Measurements from ENCODE around the gene GJD2.

GJD2 gene

GRCh38 chr15:34773917-34774316 is 19.1 kb upstream of the GJD2 start:
- in situ Hi-C loops (cut with HindIII; ENCODE audit: low sequenced_read_pairs): no loop called here

- in situ Hi-C loops (cut with HindIII; ENCODE audit: low sequenced_read_pairs): no loop called here
Measured at GRCh38 chr15:34773013-34773412, 18.2 kb upstream of the GJD2 start.

DNA sequence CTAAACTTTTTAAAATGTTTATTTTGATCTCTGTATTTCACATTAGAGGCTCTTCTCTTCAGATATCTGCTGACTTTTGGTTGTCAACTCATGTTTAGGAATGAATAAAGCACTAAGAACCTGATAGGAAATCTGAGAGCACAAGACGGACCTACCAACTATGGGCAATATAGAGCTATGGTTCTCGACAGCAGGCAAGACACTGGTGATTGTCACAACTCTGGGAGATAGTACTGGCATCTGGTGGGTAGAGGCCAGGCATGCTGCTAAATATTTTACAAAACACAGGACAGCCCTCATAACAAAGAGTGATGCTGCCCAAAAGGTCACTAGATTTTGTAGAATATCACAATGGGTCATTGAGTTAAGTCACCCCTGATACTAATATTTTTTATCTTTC is 17.5 kb upstream of the GJD2 start:
- in situ Hi-C loops (cut with HindIII; ENCODE audit: low sequenced_read_pairs): no loop called here

- in situ Hi-C loops (cut with HindIII; ENCODE audit: low sequenced_read_pairs): no loop called here
Measured at GRCh38 chr15:34769711-34770110, 14.9 kb upstream of the GJD2 start.

DNA sequence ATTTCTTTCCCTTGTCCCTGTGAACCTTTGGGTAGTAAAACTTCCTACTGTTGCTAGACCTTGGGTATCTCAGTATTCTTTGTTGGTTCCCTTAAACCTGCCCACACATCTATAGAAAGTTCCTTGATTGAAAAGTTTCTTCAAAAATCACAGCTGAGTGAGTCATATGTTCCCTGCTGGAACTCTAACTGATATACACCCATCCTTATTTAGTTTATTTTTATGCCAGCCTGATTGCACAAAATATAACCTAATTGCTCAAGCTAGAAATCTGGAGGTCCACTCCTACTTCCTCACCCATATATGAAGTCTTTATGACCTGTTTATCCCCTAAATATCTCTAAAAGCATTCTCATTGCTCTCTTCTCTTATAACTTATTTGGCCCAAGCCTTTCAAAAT is 13.7 kb upstream of the GJD2 start:
- in situ Hi-C loops (cut with HindIII; ENCODE audit: low sequenced_read_pairs): no loop called here

- in situ Hi-C loops (cut with HindIII; ENCODE audit: low sequenced_read_pairs): no loop called here
Measured at GRCh38 chr15:34765741-34766140, 10.9 kb upstream of the GJD2 start.

DNA sequence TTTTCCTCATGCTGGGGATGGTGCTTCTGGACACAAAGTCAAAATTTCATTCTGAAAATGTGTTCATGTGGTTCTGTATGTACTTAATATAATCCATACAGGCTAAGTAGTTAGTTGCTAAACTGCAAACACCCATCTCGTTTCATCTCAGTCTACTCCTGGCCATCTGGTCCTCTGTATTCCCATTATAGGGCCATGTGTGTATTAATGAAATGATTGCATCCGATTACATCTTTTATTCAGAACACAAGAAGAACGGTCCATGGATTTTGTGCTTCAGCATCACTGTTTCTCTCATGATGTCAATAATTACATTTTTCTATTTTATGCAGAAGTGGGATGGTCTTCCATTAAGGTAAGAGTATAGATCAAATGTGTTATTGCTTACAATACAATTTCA is 6.1 kb upstream of the GJD2 start:
- in situ Hi-C loops (cut with HindIII; ENCODE audit: low sequenced_read_pairs): no loop called here

DNA sequence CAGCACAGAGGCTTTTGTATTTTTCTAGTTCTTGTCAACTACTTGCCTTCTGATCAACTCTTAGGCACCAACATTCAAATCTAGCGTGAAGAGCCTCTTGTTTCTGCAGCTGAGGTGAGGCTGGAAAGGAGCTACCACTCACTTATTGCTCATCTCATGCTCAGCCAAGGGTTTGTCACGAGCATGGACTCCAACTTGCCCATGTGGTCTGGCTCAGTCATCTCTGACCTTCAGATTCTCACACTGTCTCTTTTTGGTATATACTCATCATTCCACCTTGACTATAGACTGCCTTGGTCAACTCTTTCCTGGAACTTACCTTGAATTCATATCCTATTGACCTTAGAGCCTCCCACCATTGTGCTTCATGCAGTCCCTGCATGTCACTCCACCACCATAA is 5.2 kb upstream of the GJD2 start:
- in situ Hi-C loops (cut with HindIII; ENCODE audit: low sequenced_read_pairs): no loop called here

GRCh38 chr15:34759347-34759746 is 4.5 kb upstream of the GJD2 start:
- in situ Hi-C loops (cut with HindIII; ENCODE audit: low sequenced_read_pairs): no loop called here

DNA sequence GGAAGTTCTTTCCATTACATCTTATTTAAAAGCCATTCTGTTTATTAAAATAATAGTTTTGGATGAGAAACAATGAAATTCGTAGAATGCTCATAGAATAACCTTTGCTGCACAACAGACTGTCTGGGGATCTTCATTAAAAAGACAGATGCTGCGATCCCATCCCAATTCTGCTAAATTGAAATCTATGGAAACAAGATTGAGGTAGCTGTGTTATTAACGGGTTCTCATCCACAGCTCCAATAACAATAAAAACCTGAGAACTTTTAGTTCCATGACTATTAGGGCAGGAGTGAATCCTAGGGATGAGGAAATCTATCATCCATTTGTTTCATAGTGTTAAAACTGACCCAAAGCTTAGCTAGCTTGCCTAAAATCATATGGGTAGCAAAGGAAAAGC is 2.5 kb upstream of the GJD2 start:
- in situ Hi-C loops (cut with HindIII; ENCODE audit: low sequenced_read_pairs): no loop called here

- in situ Hi-C loops (cut with HindIII; ENCODE audit: low sequenced_read_pairs): no loop called here
Measured at GRCh38 chr15:34755419-34755773, 598 bp upstream of the GJD2 start.

GRCh38 chr15:34754171-34754601 is 612 bp downstream of the GJD2 start:
- in situ Hi-C loops (cut with HindIII; ENCODE audit: low sequenced_read_pairs): no loop called here

DNA sequence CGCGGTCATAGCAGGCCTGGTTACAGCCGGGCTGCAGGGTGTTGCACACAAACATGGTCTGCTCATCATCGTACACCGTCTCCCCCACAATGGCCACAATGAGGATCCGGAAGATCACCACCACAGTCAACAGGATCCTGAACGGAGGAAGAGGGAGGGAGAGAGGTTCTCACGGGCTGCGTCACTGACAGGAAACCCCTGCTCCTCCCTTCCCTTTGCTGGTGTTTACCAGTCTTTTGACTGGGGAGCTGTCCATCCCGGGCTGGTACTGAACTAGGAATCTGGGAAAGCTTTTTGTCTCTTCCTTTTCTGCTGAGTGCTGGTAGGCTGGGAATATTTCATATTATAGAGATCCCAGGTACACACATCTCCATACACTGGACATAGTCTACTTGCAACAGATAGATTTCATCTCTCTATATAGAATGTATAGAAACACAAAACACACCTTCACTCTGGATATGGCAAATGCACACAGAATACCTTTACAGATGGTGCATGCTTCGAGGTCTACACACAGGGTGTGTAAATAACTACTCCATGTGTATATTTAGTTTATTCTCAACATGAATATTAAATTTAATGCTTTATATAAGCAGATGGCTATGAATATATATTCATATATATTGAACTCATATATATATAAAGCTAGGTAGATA is 1.4 kb downstream of the GJD2 start:
- in situ Hi-C loops (cut with HindIII; ENCODE audit: low sequenced_read_pairs): no loop called here

DNA sequence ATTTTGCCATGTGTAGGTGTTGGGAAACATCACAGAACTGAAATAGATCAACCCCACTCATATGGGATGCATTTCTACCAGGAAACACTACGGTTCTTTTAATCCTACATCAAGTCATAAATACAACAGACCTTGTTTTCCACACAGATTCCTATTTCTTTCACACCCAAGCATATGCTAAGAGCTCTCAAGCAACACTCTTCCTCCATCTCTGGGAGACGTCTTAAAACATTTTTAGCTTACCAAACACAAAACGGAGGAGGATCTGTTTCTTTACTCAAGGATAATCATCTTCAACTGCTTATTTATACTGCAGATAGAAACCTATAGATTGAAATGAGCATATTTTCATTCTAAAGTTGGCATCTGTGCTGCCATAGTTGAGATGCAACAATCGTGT is 5.1 kb downstream of the GJD2 start:
- in situ Hi-C loops (cut with HindIII; ENCODE audit: low sequenced_read_pairs): no loop called here

DNA sequence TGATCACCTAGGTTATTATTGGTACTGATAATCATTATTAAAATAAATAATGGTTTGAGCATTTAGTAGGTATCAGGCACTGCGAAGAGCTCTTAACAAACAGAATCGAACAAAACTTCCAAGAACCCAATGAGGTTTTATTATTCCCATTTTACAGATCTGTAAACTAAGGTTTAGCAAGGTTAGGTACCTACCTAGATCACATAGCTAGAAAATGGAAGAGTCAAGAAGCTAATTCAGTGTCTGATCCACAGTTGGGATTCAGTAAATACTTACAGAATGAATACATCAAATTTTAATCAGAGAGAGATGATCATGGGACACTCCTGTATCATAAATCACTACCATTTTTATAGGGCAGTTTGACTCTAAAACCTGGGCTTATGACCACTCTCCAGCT is 15.5 kb downstream of the GJD2 start:
- in situ Hi-C loops (cut with HindIII; ENCODE audit: low sequenced_read_pairs): no loop called here

DNA sequence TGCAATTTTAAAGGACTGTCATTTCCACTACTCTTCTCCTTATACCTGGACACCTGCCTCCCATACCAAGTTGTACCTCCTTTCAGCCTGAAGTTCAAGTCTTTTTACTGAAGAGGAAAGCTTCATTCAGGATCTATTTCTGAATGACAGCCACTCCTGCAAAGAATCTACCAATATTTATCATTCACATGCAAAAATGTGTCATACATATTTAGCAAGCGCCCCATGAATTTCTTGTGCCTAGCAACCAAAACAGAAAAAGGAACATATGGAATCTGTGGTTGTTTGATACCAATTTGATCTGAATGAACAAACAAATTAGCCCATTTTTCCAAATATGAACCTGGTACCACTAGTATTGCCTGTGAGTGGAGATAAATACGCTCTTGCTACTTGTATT is 16.8 kb downstream of the GJD2 start:
- in situ Hi-C loops (cut with HindIII; ENCODE audit: low sequenced_read_pairs): no loop called here

DNA sequence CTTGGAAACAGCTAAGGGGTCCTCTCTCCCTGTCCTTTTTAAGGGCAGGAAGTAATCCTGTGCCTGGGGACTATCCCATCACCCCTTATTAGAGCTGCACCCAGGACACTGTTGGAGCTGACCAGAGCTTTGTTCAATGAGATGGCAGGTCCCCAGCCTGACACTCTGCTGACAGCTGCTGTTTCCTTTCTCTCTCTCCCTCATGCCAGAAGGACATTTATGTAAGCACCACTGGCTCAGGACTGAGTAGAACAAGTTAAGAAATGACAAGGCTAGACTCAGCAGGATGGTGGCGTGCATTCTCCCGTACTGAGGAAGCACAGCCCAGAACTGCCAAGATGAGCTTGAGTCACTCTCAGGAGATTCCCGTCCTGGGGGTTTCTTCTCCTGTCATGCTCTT is 17.3 kb downstream of the GJD2 start:
- in situ Hi-C loops (cut with HindIII; ENCODE audit: low sequenced_read_pairs): no loop called here

DNA sequence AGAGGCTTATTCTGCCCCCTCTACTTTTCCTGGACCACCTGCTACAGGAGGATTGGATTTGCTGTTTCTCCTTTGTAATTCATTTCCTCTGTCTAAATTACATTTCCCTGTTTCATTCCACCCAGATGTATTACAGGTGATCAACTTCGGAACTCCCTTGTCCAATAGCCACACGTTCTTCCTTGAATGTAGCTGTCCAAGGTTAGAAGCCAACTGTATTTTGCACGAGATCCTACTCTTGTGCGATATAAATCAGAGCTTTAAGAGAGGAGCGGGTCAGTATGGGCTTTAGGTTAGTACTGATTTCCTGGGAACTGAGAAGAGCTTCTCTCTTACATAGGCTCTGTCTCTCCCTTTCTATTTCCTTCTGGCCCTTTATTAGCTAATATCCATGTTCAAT is 20.5 kb downstream of the GJD2 start:
- in situ Hi-C loops (cut with HindIII; ENCODE audit: low sequenced_read_pairs): no loop called here

DNA sequence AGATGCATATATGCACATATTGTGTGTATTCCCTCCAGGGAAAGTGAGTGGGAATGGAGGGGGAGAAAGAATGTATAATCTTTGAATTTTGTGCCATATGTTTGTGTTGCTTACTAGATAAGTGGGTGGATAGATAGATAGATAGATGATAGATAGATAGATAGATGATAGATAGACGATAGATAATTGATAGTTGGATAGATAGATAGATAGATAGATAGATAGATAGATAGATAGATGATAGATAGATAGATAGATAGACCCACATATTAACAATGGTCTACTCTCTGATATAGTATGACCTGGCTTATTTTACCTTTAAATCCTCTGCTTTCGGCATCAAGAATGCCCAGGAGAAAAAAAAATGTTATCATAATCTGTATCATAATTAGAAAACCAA is 21.2 kb downstream of the GJD2 start:
- in situ Hi-C loops (cut with HindIII; ENCODE audit: low sequenced_read_pairs): no loop called here

- in situ Hi-C loops (cut with HindIII; ENCODE audit: low sequenced_read_pairs): no loop called here
Measured at GRCh38 chr15:34732430-34732829, 22.4 kb downstream of the GJD2 start.

- in situ Hi-C loops (cut with HindIII; ENCODE audit: low sequenced_read_pairs): no loop called here
Measured at GRCh38 chr15:34730701-34731100, 24.1 kb downstream of the GJD2 start.

GRCh38 chr15:34729886-34730285 is 24.9 kb downstream of the GJD2 start:
- in situ Hi-C loops (cut with HindIII; ENCODE audit: low sequenced_read_pairs): no loop called here

- in situ Hi-C loops (cut with HindIII; ENCODE audit: low sequenced_read_pairs): no loop called here
Measured at GRCh38 chr15:34729056-34729455, 25.7 kb downstream of the GJD2 start.
